NT2/D1 (cell line): ENCODE measurements around the gene BATF3.

Experiments used
- SUZ12 ChIP-seq: IDR thresholded peaks from 2 replicates; pipeline ENCODE4 v1.6.1; 2011; ENCODE audit not compliant: insufficient read length, insufficient read depth; ENCODE audit errors: extremely low read depth
- YY1 ChIP-seq: IDR thresholded peaks from 2 replicates; pipeline ENCODE4 v1.6.1; 2011; ENCODE audit not compliant: insufficient read length, insufficient read depth
- ZNF274 ChIP-seq: IDR thresholded peaks from 2 replicates; pipeline ENCODE4 v1.6.1; 2011; ENCODE audit warnings: mild to moderate bottlenecking, low read depth, low read length

GRCh38 chr1:212710566-212710965 lies 10.9 kb upstream of the BATF3 start:
- TF ChIP-seq YY1 (no peak), ZNF274 (no peak), SUZ12 (no peak)
